Endothelial cell of umbilical vein (primary cell): ENCODE data around the gene MXD4. TPM values are rescaled to one million over a fixed set of nuclear protein-coding genes. Genes with fewer than 3 reads are reported as not detected.

Experiments
- BruUV-seq: library from RNA; stranded (reverse); fragments of 400-500 nt; replicated peaks from 2 replicates; lab custom pipeline; 2021; lab: Mats Ljungman, UMichigan
- CTCF ChIA-PET: fragments of 300-600, 350-600 bp; sonication (Branson Sonifier 250); formaldehyde crosslinking; loops from one replicate; lab custom pipeline; 2021; ENCODE audit warnings: antibody characterized with exemption, inconsistent platforms; lab: Charles Lee
- POLR2A ChIA-PET: fragments of 300-600, 350-600 bp; sonication (Branson Sonifier 250); formaldehyde crosslinking; loops from one replicate; lab custom pipeline; 2021; ENCODE audit warnings: antibody characterized with exemption, inconsistent platforms; lab: Charles Lee
- DNase-seq: peaks from one replicate; pipeline ENCODE4 v3.0.0-alpha.2; 2011; ENCODE audit warnings: low read depth, low spot score
- FAIRE-seq: peaks from 2 replicates; lab custom pipeline; 2011; peaks lifted over from hg19 to GRCh38; lab: Jason Lieb, UNC
- H2AFZ ChIP-seq: 2 replicates; pipeline ENCODE4 v1.6.0; 2012; ENCODE audit warnings: low read depth, low read length, control low read depth, inconsistent platforms
- H3K27ac ChIP-seq: 2 replicates; pipeline ENCODE4 v1.5.1; 2011; ENCODE audit warnings: low read depth, mild to moderate bottlenecking, control low read depth, low read length, moderate library complexity; ENCODE audit not compliant: insufficient read depth
- H3K27me3 ChIP-seq, 2 experiments: 2 replicates each; pipeline versions ENCODE4 v1.6.0 to v1.6.1; 2011; ENCODE audit warnings: low read length in 2 of 2, mixed read lengths in 1 of 2; ENCODE audit not compliant: control insufficient read depth in 2 of 2, insufficient read depth in 2 of 2
- H3K36me3 ChIP-seq, 2 experiments: 2 replicates in 1 of 2; 3 replicates in 1 of 2; pipeline ENCODE4 v1.5.1; 2011; ENCODE audit warnings: low read length in 2 of 2, mild to moderate bottlenecking in 1 of 2, moderate library complexity in 1 of 2; ENCODE audit not compliant: control insufficient read depth in 2 of 2, insufficient read depth in 2 of 2; ENCODE audit errors: extremely low read depth in 1 of 2
- H3K4me1 ChIP-seq: 3 replicates; pipeline ENCODE4 v1.5.1; 2011; ENCODE audit warnings: mild to moderate bottlenecking, low read length; ENCODE audit not compliant: control insufficient read depth, insufficient read depth; ENCODE audit errors: extremely low read depth
- H3K4me2 ChIP-seq: 2 replicates; pipeline ENCODE4 v1.6.1; 2011; ENCODE audit warnings: low read length, control low read depth, mixed read lengths; ENCODE audit not compliant: insufficient read depth
- H3K4me3 ChIP-seq, 3 experiments: fragments of 200-600 bp in 1 of 3; sonication (generic), shearing (Covaris generic) in 1 of 3; replicated peaks in 1 of 3; 2 replicates each; pipeline ENCODE4 v1.5.1; 2011 to 2016; ENCODE audit warnings: control low read depth in 3 of 3, low read length in 3 of 3, mild to moderate bottlenecking in 2 of 3, inconsistent platforms in 1 of 3, low read depth in 1 of 3, moderate library complexity in 1 of 3; ENCODE audit not compliant: insufficient read depth in 1 of 3
- H3K79me2 ChIP-seq: 2 replicates; pipeline ENCODE4 v1.6.0; 2012; ENCODE audit warnings: low read length, inconsistent platforms; ENCODE audit not compliant: control insufficient read depth, insufficient read depth
- H3K9ac ChIP-seq: replicated peaks from 2 replicates; pipeline ENCODE3; 2011; ENCODE audit warnings: low read length, control low read depth; ENCODE audit not compliant: insufficient read depth; ENCODE audit errors: extremely low read depth
- H3K9me1 ChIP-seq: replicated peaks from 3 replicates; pipeline ENCODE4 v1.6.0; 2011; ENCODE audit warnings: mild to moderate bottlenecking, low read length; ENCODE audit not compliant: control insufficient read depth, insufficient read depth; ENCODE audit errors: extremely low read depth
- H3K9me3 ChIP-seq: replicated peaks from 2 replicates; pipeline ENCODE4 v1.5.1; 2012; ENCODE audit warnings: low read length, inconsistent platforms; ENCODE audit not compliant: control insufficient read depth, insufficient read depth
- H4K20me1 ChIP-seq: replicated peaks from 2 replicates; pipeline ENCODE3; 2011; ENCODE audit warnings: mild to moderate bottlenecking, low read length; ENCODE audit not compliant: control insufficient read depth, insufficient read depth; ENCODE audit errors: extremely low read depth
- EZH2 ChIP-seq: IDR thresholded peaks from 2 replicates; pipeline ENCODE4 v1.6.1; 2012; ENCODE audit warnings: borderline replicate concordance, low read depth, mild to moderate bottlenecking, moderate library complexity, low read length, inconsistent platforms; ENCODE audit not compliant: severe bottlenecking
- FOS ChIP-seq: IDR thresholded peaks from 2 replicates; pipeline ENCODE4 v1.6.1; 2011; ENCODE audit warnings: mild to moderate bottlenecking, low read length, moderate library complexity, borderline replicate concordance; ENCODE audit not compliant: insufficient read depth
- GATA2 ChIP-seq: IDR thresholded peaks from 2 replicates; pipeline ENCODE4 v1.7.0; 2011; ENCODE audit warnings: low read depth, mild to moderate bottlenecking, moderate library complexity, mixed read lengths, low read length; ENCODE audit not compliant: insufficient read length, insufficient read depth
- JUN ChIP-seq: IDR thresholded peaks from 2 replicates; pipeline ENCODE4 v1.6.1; 2011; ENCODE audit warnings: borderline replicate concordance, low read depth; ENCODE audit not compliant: insufficient read length, insufficient read depth
- MYC ChIP-seq: IDR thresholded peaks from one replicate; pipeline ENCODE4 v1.6.1; 2011; ENCODE audit warnings: mild to moderate bottlenecking, low read depth, low read length
- POLR2A ChIP-seq: IDR thresholded peaks from 2 replicates; pipeline ENCODE4 v1.6.1; 2012; ENCODE audit warnings: low read depth, mild to moderate bottlenecking, control low read depth, low read length
- POLR2AphosphoS5 ChIP-seq: IDR thresholded peaks from 2 replicates; pipeline ENCODE4 v1.6.1; 2012; ENCODE audit warnings: low read depth, mild to moderate bottlenecking, control low read depth, low read length, moderate library complexity; ENCODE audit not compliant: insufficient read depth
- dilution Hi-C: fragments of 300-500 bp; cut with MboI; formaldehyde crosslinking; loops from one replicate; pipeline ENCODE4 v1.15.0; 2019; ENCODE audit warnings: low sequenced_read_pairs; ENCODE audit not compliant: extremely low pct_ligation_motif_present
- intact Hi-C: fragments of 100-400 bp; cut with micrococcal nuclease; formaldehyde crosslinking; loops from one replicate; pipeline ENCODE4 v1.10.0; 2022
- polyA plus RNA-seq, 4 experiments: library from polyadenylated mRNA; depleted of rRNA in 3 of 4; stranded (reverse) in 3 of 4; unstranded in 1 of 4; fragments of >200 nt; gene quantifications; 2 replicates each; pipeline versions ENCODE4 v1.2.1 to v1.2.3, GENCODE V29; 2011 to 2012; ENCODE audit warnings: missing spikeins in 1 of 4
- total RNA-seq: library from RNA; stranded (reverse); gene quantifications from 2 replicates; pipeline ENCODE4 v1.2.3, GENCODE V29; 2021
- TF ChIP-seq, protein P1 (sequence below), 2 donors: IDR thresholded peaks; 1 replicate in 1 of 2; 2 replicates in 1 of 2; pipeline ENCODE4 v1.5.1; 2011; ENCODE audit warnings: low read length in 2 of 2, mild to moderate bottlenecking in 2 of 2, moderate library complexity in 2 of 2, control low read depth in 1 of 2, inconsistent platforms in 1 of 2, low read depth in 1 of 2; ENCODE audit not compliant: insufficient read depth in 1 of 2; ENCODE audit errors: extremely low read depth in 1 of 2
- TF ChIP-seq, protein P2 (sequence below): IDR thresholded peaks from 2 replicates; pipeline ENCODE4 v1.6.1; 2011; ENCODE audit not compliant: insufficient read depth, insufficient read length

MXD4 gene
- total and polyA plus RNA-seq, 2 donors (not counting 3 experiments of a cell fraction or from before 2014, with no cell fraction given), result 62.7 to 74.1 TPM

DNA sequence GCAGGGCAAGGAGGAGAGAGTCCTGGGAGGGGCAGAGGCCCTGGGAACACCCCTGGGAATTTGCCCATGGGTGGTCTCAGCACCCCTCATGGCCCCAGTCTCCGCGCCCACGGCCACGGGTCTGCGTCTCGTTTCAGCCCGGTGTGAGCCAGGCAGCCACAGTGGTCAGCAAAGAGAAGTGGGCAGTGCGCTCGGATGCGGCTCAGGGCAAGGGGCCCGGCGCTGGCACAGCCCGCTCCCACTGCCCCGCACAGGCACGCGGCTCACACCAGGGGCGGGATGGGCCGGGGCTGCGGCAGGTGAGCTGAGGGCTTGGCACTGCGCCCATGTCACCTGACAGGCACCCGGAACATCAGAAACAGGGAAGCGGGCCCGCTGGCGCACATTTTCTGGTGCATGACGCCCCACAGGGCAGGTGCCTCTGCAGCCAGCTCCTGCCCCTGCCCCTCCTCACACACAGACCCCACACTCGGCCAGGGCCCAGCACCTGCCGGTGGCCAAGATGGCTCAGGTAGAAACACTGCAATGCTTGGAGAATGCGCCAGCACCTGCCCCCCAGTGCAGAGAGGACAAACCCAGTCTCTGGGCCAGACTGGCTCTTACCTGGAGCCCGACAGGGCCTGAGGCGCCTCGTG, 41.9 kb upstream of the MXD4 start:
- Histone ChIP-seq H3K79me2 (no peaks in the 10 kb centered on the region), H3K9me1 (no peaks in the 10 kb centered on the region), H3K9me3 (no peaks in the 10 kb centered on the region), H3K4me1 (no peaks in the 10 kb centered on the region), H3K27ac (no peak overlapping the region), H3K4me2 (no peak overlapping the region), H3K27me3 (no peaks in the 10 kb centered on the region), H3K9ac (no peak overlapping the region), H4K20me1 (no peaks in the 10 kb centered on the region), H3K36me3 (no peaks in the 10 kb centered on the region), H3K4me3 (no peak overlapping the region), H2AFZ (no peak overlapping the region)
- CTCF ChIA-PET, result no interaction called here
- dilution Hi-C loops, result no loop called here
- FAIRE-seq (no peak), DNase-seq (no peak)
- POLR2A ChIA-PET, result no interaction called here
- BruUV-seq, result no TSS peak
- no peak for TF ChIP-seq EZH2
- TF ChIP-seq JUN, result no peak
- TF ChIP-seq, protein P1, sequence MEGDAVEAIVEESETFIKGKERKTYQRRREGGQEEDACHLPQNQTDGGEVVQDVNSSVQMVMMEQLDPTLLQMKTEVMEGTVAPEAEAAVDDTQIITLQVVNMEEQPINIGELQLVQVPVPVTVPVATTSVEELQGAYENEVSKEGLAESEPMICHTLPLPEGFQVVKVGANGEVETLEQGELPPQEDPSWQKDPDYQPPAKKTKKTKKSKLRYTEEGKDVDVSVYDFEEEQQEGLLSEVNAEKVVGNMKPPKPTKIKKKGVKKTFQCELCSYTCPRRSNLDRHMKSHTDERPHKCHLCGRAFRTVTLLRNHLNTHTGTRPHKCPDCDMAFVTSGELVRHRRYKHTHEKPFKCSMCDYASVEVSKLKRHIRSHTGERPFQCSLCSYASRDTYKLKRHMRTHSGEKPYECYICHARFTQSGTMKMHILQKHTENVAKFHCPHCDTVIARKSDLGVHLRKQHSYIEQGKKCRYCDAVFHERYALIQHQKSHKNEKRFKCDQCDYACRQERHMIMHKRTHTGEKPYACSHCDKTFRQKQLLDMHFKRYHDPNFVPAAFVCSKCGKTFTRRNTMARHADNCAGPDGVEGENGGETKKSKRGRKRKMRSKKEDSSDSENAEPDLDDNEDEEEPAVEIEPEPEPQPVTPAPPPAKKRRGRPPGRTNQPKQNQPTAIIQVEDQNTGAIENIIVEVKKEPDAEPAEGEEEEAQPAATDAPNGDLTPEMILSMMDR (IDR thresholded peaks at IDR 0.05; ENCODE audit: extremely low read depth in 1 of 2, insufficient read depth in 1 of 2, low read depth in 1 of 2, low read length in 2 of 2), result no peak
- no peak for TF ChIP-seq POLR2A
- no peak for TF ChIP-seq GATA2
- TF ChIP-seq MYC, result no peak
- TF ChIP-seq, protein P2, sequence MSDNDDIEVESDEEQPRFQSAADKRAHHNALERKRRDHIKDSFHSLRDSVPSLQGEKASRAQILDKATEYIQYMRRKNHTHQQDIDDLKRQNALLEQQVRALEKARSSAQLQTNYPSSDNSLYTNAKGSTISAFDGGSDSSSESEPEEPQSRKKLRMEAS, result no peak
- TF ChIP-seq FOS, result no peak
- no peak for TF ChIP-seq POLR2AphosphoS5
- intact Hi-C loops, result no loop called here
